Cardiac muscle cell (in vitro differentiated cells and primary cell): Measurements from ENCODE around the gene CAPN10. TPM values are rescaled to one million over a fixed set of nuclear protein-coding genes. Genes with fewer than 3 reads are reported as not detected.

Source experiments
- DNase-seq, 2 donors: peaks; one replicate each; pipeline versions ENCODE4 v3.0.0 to v3.0.0-alpha.2; 2010 to 2017; ENCODE audit warnings: low read depth in 1 of 2, low spot score in 1 of 2
- H3K27ac ChIP-seq: fragments of 200-600 bp; sonication (generic); 2 replicates; pipeline ENCODE4 v1.5.1; 2016
- H3K27me3 ChIP-seq: fragments of 200-600 bp; sonication (generic); 2 replicates; pipeline ENCODE4 v1.6.0; 2016; ENCODE audit warnings: control low read depth
- H3K36me3 ChIP-seq: fragments of 200-600 bp; sonication (generic); 2 replicates; pipeline ENCODE4 v1.5.1; 2016; ENCODE audit warnings: control low read depth
- H3K4me1 ChIP-seq: fragments of 200-600 bp; sonication (generic); 2 replicates; pipeline ENCODE4 v1.8.1; 2017; ENCODE audit warnings: low read depth, mild to moderate bottlenecking, mixed run types
- H3K4me3 ChIP-seq: fragments of 200-600 bp; sonication (generic); 2 replicates; pipeline ENCODE4 v1.5.1; 2016; ENCODE audit warnings: mild to moderate bottlenecking
- H3K9me3 ChIP-seq: fragments of 200-600 bp; sonication (generic); 2 replicates; pipeline ENCODE4 v1.5.1; 2017; ENCODE audit warnings: low read depth, mild to moderate bottlenecking, control low read depth
- polyA plus RNA-seq: library from polyadenylated mRNA; unstranded; fragments of >200 nt; fragmentation: Nextera tagmentation; extraction: Ambion mirVana; gene quantifications from 2 replicates; pipeline ENCODE4 v1.2.1, GENCODE V29; 2016
- total RNA-seq: library from RNA; depleted of rRNA; stranded (reverse); fragments of >200 nt; gene quantifications from 2 replicates; pipeline ENCODE4 v1.2.3, GENCODE V29; 2016
- TF ChIP-seq, protein P1 (sequence below): IDR thresholded peaks from 2 replicates; pipeline ENCODE4 v1.5.1; 2012; ENCODE audit warnings: low read depth, mild to moderate bottlenecking, low read length

Gene CAPN10
- total and polyA plus RNA-seq, 2 experiments from 2014 or later: 60.8 to 62.8 TPM

DNA sequence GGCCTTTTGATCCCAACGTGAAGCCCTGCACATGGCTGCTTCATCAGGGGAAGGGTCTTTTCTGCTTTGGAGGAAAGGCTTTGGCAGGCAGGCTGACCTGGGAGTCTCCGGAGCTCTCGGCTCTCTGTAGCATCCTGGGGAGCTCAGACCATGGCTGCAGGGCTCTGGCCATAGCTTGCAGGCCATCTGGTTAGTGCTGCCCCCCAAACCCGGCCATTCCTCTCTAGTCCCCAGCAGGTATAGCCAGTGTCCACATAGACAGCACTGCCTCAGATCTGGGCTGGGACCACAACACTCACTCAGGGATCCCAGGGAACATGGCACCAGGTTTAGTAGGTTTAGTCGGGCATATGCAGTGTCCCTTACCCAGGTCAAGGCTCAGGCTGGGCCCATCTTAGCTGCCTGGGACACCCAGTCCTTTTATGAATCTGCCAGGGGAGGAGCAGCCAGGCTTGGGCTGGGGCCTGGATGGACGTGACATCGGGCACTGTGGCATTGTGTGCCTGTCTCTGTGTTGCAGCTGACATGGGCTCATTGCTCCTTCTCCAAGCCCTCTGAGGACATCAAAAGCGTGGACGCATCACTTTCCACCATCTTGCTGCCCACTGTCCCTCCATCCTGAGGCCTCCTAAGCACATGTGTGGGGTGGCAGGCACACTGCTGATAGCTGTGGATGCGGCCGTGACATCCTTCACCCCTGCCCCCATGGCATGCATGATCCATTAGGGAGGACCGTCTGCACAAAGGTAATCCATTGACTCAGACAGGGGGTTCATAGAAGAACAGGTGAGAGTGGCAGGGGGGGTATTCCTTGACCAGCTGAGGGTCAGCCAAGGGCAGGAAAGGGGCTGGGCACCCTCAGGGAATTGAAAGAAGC lies 19.6 kb downstream of the CAPN10 start:
- peaks cover 3% of the 10 kb centered on the region for H3K4me1 ChIP-seq
- H3K36me3 ChIP-seq: no peaks in the 10 kb centered on the region
- H3K4me3 ChIP-seq: no peak overlapping the region
- no peak overlapping the region for H3K27ac ChIP-seq
- H3K27me3 ChIP-seq: no peaks in the 10 kb centered on the region
- no peaks in the 10 kb centered on the region for H3K9me3 ChIP-seq
- no peak for DNase-seq
- TF ChIP-seq, protein P1, sequence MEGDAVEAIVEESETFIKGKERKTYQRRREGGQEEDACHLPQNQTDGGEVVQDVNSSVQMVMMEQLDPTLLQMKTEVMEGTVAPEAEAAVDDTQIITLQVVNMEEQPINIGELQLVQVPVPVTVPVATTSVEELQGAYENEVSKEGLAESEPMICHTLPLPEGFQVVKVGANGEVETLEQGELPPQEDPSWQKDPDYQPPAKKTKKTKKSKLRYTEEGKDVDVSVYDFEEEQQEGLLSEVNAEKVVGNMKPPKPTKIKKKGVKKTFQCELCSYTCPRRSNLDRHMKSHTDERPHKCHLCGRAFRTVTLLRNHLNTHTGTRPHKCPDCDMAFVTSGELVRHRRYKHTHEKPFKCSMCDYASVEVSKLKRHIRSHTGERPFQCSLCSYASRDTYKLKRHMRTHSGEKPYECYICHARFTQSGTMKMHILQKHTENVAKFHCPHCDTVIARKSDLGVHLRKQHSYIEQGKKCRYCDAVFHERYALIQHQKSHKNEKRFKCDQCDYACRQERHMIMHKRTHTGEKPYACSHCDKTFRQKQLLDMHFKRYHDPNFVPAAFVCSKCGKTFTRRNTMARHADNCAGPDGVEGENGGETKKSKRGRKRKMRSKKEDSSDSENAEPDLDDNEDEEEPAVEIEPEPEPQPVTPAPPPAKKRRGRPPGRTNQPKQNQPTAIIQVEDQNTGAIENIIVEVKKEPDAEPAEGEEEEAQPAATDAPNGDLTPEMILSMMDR: no peak

DNA sequence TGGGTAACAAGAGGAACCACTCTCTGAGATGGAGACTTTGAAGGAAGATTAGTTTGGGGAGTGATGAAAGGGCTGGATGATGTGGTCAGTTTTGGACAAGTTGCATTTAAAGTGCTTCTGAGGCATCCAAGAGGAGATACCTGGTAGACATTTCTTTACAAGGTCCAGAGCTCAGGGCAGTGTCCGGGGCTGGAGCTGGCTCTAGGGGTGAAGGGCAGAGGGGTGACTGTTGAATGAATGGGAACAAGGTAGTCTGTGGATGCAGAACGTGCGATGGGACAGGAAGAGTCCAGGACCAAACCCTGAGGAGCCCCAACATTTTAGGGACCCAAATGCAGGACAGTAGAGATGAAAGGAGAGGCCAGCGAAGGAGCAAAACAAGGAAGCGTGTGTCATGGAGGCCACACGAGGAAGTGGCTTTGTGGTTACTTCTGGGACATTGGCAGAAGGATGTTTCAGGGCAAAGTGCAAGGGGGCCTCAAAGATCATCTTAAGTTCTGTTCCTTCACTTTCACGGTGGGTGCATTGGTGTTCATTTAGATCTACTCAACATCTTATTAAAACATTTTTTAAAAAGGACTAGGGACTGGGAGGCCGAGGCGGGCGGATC lies 25.2 kb downstream of the CAPN10 start:
- no peaks in the 10 kb centered on the region for H3K36me3 ChIP-seq
- no peak overlapping the region for H3K4me3 ChIP-seq
- H3K9me3 ChIP-seq: no peaks in the 10 kb centered on the region
- TF ChIP-seq, protein P1: no peak
- no peaks in the 10 kb centered on the region for H3K4me1 ChIP-seq
- H3K27ac ChIP-seq: no peak overlapping the region
- H3K27me3 ChIP-seq: no peaks in the 10 kb centered on the region
- no peak for DNase-seq

DNA sequence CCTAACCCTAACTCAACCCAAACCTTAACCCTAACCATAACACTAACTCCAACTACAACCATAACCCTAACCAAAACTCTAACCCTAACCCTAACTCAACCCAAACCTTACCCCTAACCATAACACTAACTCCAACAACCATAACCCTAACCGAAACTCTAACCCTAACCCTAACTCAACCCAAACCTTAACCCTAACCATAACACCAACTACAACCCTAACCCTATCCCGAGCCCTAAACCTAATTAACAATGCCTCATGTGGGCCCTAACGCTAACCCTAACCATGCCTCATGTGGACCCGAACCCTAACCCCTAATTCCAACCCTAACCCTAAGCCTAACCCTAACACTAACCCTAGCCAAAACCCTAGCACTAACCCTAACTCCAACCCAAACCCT lies 27.2 kb downstream of the CAPN10 start:
- no peaks in the 10 kb centered on the region for H3K9me3 ChIP-seq
- H3K4me1 ChIP-seq: no peaks in the 10 kb centered on the region
- TF ChIP-seq, protein P1: no peak
- H3K27me3 ChIP-seq: no peaks in the 10 kb centered on the region
- H3K27ac ChIP-seq: no peak overlapping the region
- no peaks in the 10 kb centered on the region for H3K36me3 ChIP-seq
- H3K4me3 ChIP-seq: no peak overlapping the region
- no peak for DNase-seq

DNA sequence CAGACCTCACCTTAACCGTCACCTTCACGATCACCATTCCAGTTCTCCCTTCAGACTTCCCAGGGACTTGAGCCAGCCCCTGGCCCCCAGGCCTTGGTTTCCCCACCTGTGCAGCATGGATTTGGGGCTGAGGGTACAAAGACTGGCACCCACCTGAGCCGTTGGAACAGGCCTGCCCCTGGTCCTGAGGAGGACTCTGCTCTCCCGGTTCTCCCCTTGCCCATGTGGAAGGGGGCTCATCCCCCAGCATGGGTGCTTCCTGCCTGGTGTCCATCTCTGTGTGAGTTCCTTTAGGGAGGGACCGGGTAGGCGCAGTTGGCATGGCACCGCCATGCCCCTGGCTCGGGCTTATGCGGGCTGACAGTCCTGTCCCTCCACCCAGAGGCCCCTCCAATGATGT lies 27.9 kb downstream of the CAPN10 start:
- Histone ChIP-seq H3K27me3 (no peaks in the 10 kb centered on the region), H3K36me3 (no peaks in the 10 kb centered on the region), H3K4me1 (no peaks in the 10 kb centered on the region), H3K4me3 (no peak overlapping the region), H3K27ac (no peak overlapping the region), H3K9me3 (no peaks in the 10 kb centered on the region)
- no peak for DNase-seq
- TF ChIP-seq, protein P1: no peak

DNA sequence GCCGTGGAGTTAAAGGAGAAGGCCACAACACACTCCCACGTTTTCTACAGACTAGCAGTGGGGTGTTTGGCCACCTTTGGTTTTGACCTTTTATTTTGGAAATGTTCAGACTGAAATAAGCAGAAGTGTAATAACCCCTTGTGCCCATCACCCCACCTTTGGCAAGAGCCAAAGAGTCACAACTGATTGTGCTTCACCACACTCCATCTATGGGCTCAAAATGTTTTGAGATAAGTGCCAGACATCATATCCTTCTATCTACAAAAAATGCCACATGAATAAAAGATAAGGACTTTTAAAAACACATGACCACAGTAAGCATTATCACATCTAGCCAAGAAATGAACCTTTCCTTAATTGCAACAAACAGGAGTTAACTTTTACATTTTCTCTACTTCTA lies 28.9 kb downstream of the CAPN10 start:
- no peak overlapping the region for H3K4me3 ChIP-seq
- H3K36me3 ChIP-seq: no peaks in the 10 kb centered on the region
- TF ChIP-seq, protein P1: no peak
- H3K27ac ChIP-seq: no peak overlapping the region
- no peak for DNase-seq
- H3K4me1 ChIP-seq: no peaks in the 10 kb centered on the region
- H3K9me3 ChIP-seq: no peaks in the 10 kb centered on the region
- no peaks in the 10 kb centered on the region for H3K27me3 ChIP-seq
